Trophoblast cell (in vitro differentiated cells and primary cell): ENCODE results near the gene KRTAP10-2.

Source experiments
- DNase-seq, 2 donors: peaks; one replicate each; pipeline ENCODE4 v3.0.0-alpha.2; 2016
- H2AFZ ChIP-seq: 2 replicates; pipeline ENCODE4 v1.6.1; 2013; ENCODE audit warnings: low read length, moderate library complexity, mild to moderate bottlenecking; ENCODE audit not compliant: insufficient read depth, poor library complexity
- H2AK5ac ChIP-seq: 2 replicates; pipeline ENCODE4 v1.6.1; 2013; ENCODE audit warnings: mild to moderate bottlenecking, low read length
- H2BK120ac ChIP-seq: 2 replicates; pipeline ENCODE4 v1.6.1; 2013; ENCODE audit warnings: low read length, mild to moderate bottlenecking, moderate library complexity; ENCODE audit not compliant: insufficient read depth, poor library complexity
- H2BK12ac ChIP-seq: 2 replicates; pipeline ENCODE4 v1.6.1; 2013; ENCODE audit warnings: mild to moderate bottlenecking, low read length, moderate library complexity
- H2BK5ac ChIP-seq: 2 replicates; pipeline ENCODE4 v1.6.1; 2013; ENCODE audit warnings: low read length, low read depth, moderate library complexity, mild to moderate bottlenecking; ENCODE audit not compliant: poor library complexity
- H3K14ac ChIP-seq: 2 replicates; pipeline ENCODE4 v1.6.1; 2013; ENCODE audit warnings: mild to moderate bottlenecking, low read length
- H3K18ac ChIP-seq: 2 replicates; pipeline ENCODE4 v1.6.1; 2013; ENCODE audit warnings: mild to moderate bottlenecking, low read length
- H3K23ac ChIP-seq: 2 replicates; pipeline ENCODE4 v1.6.1; 2013; ENCODE audit warnings: low read length
- H3K27ac ChIP-seq: 2 replicates; pipeline ENCODE4 v1.5.1; 2013; ENCODE audit warnings: low read depth, mild to moderate bottlenecking, inconsistent platforms, low read length, moderate library complexity
- H3K27me3 ChIP-seq: 2 replicates; pipeline ENCODE4 v1.6.1; 2013; ENCODE audit warnings: inconsistent platforms, mild to moderate bottlenecking, low read length, moderate library complexity; ENCODE audit not compliant: insufficient read depth
- H3K36me3 ChIP-seq, 2 experiments: 1 replicate in 1 of 2; 2 replicates in 1 of 2; pipeline ENCODE4 v1.6.1; 2013; ENCODE audit warnings: low read length in 2 of 2, mild to moderate bottlenecking in 2 of 2, moderate library complexity in 1 of 2; ENCODE audit not compliant: insufficient read depth in 2 of 2, control insufficient read depth in 1 of 2
- H3K4ac ChIP-seq: 2 replicates; pipeline ENCODE4 v1.6.1; 2013; ENCODE audit warnings: low read depth, mild to moderate bottlenecking, low read length, moderate library complexity
- H3K4me1 ChIP-seq, 2 experiments: 1 replicate in 1 of 2; 2 replicates in 1 of 2; pipeline ENCODE4 v1.6.1; 2013; ENCODE audit warnings: low read length in 2 of 2, mild to moderate bottlenecking in 2 of 2, moderate library complexity in 1 of 2; ENCODE audit not compliant: insufficient read depth in 2 of 2, control insufficient read depth in 1 of 2
- H3K4me2 ChIP-seq: 2 replicates; pipeline ENCODE4 v1.6.1; 2013; ENCODE audit warnings: inconsistent platforms, mild to moderate bottlenecking, low read length, moderate library complexity
- H3K4me3 ChIP-seq: 2 replicates; pipeline ENCODE4 v1.5.1; 2013; ENCODE audit warnings: mild to moderate bottlenecking, low read depth, low read length, inconsistent platforms
- H3K79me1 ChIP-seq: one replicate; pipeline ENCODE4 v1.6.1; 2013; ENCODE audit warnings: low read length
- H3K79me2 ChIP-seq: 2 replicates; pipeline ENCODE4 v1.6.1; 2013; ENCODE audit warnings: low read length, mild to moderate bottlenecking; ENCODE audit not compliant: control insufficient read depth, insufficient read depth, poor library complexity
- H3K9ac ChIP-seq: 2 replicates; pipeline ENCODE4 v1.6.1; 2013; ENCODE audit warnings: mild to moderate bottlenecking, low read length
- H3K9me3 ChIP-seq: 2 replicates; pipeline ENCODE4 v1.6.1; 2013; ENCODE audit warnings: low read depth, mild to moderate bottlenecking, control low read depth, inconsistent platforms, low read length; ENCODE audit not compliant: insufficient read depth
- H4K12ac ChIP-seq: 2 replicates; pipeline ENCODE4 v1.6.1; 2013; ENCODE audit warnings: low read depth, mild to moderate bottlenecking, low read length, moderate library complexity
- H4K8ac ChIP-seq: 2 replicates; pipeline ENCODE4 v1.6.1; 2013; ENCODE audit warnings: low read depth, mild to moderate bottlenecking, low read length, moderate library complexity
- H4K91ac ChIP-seq: one replicate; pipeline ENCODE4 v1.6.1; 2013; ENCODE audit warnings: low read depth, mild to moderate bottlenecking, low read length, moderate library complexity
- WGBS: extraction: QIAGEN DNeasy Blood & Tissue Kit; methylation state at CpG from one replicate; pipeline ENCODE4 v1.1.7; 2013; ENCODE audit warnings: missing lambda C conversion rate; ENCODE audit not compliant: insufficient read length, insufficient coverage; ENCODE audit errors: extremely low coverage; 5-methylcytosine and 5-hydroxymethylcytosine counted together

The KRTAP10-2 gene

GRCh38 chr21:44568667-44569556, 17.6 kb upstream of the KRTAP10-2 start:
- H3K18ac ChIP-seq, result no peak overlapping the region
- no peak overlapping the region for H2BK12ac ChIP-seq
- H2AFZ ChIP-seq, result no peak overlapping the region
- H3K4me3 ChIP-seq, result no peak overlapping the region
- no peak overlapping the region for H4K8ac ChIP-seq
- no peak overlapping the region for H3K23ac ChIP-seq
- no peak overlapping the region for H3K27ac ChIP-seq
- no peak overlapping the region for H3K9ac ChIP-seq
- no peak overlapping the region for H4K91ac ChIP-seq
- peaks cover 11% of the 10 kb centered on the region for H3K9me3 ChIP-seq
- H3K4me1 ChIP-seq, result no peaks in the 10 kb centered on the region
- H3K14ac ChIP-seq, result no peak overlapping the region
- H3K79me1 ChIP-seq, result no peaks in the 10 kb centered on the region
- no peaks in the 10 kb centered on the region for H3K27me3 ChIP-seq
- no peak for DNase-seq
- no peak overlapping the region for H3K4ac ChIP-seq
- H4K12ac ChIP-seq, result no peak overlapping the region
- no peak overlapping the region for H2BK120ac ChIP-seq
- no peak overlapping the region for H2BK5ac ChIP-seq
- no peaks in the 10 kb centered on the region for H3K36me3 ChIP-seq
- no peak overlapping the region for H2AK5ac ChIP-seq
- H3K79me2 ChIP-seq, result no peaks in the 10 kb centered on the region
- WGBS, result no CpG with 5 or more reads among the region's 27 CpGs
- H3K4me2 ChIP-seq, result no peak overlapping the region

- Histone ChIP-seq H4K12ac (no peak overlapping the region), H3K79me2 (no peaks in the 10 kb centered on the region), H3K4me2 (no peak overlapping the region), H2AK5ac (no peak overlapping the region), H3K27me3 (no peaks in the 10 kb centered on the region), H3K9me3 (peaks cover 11% of the 10 kb centered on the region), H3K4me1 (no peaks in the 10 kb centered on the region), H3K9ac (no peak overlapping the region), H3K4me3 (no peak overlapping the region), H3K23ac (no peak overlapping the region), H3K18ac (no peak overlapping the region), H4K8ac (no peak overlapping the region), H3K4ac (no peak overlapping the region), H2BK12ac (no peak overlapping the region), H2BK5ac (no peak overlapping the region), H3K27ac (no peak overlapping the region), H4K91ac (no peak overlapping the region), H3K79me1 (no peaks in the 10 kb centered on the region), H2BK120ac (no peak overlapping the region), H2AFZ (no peak overlapping the region), H3K14ac (no peak overlapping the region), H3K36me3 (no peaks in the 10 kb centered on the region)
- no CpG with 5 or more reads among the region's 12 CpGs for WGBS
- no peak for DNase-seq
Observed at GRCh38 chr21:44568261-44568660, 17.0 kb upstream of the KRTAP10-2 start.

- Histone ChIP-seq H3K4me3 (no peak overlapping the region), H2AFZ (no peak overlapping the region), H4K8ac (no peak overlapping the region), H3K23ac (no peak overlapping the region), H3K36me3 (no peaks in the 10 kb centered on the region), H3K27ac (no peak overlapping the region), H3K14ac (no peak overlapping the region), H2AK5ac (no peak overlapping the region), H4K12ac (no peak overlapping the region), H3K9ac (no peak overlapping the region), H3K9me3 (peaks cover 11% of the 10 kb centered on the region), H3K18ac (no peak overlapping the region), H4K91ac (no peak overlapping the region), H3K4ac (no peak overlapping the region), H3K27me3 (no peaks in the 10 kb centered on the region), H2BK12ac (no peak overlapping the region), H3K4me2 (no peak overlapping the region), H3K79me1 (no peaks in the 10 kb centered on the region), H3K4me1 (no peaks in the 10 kb centered on the region), H2BK120ac (no peak overlapping the region), H3K79me2 (no peaks in the 10 kb centered on the region), H2BK5ac (no peak overlapping the region)
- no peak for DNase-seq
- no CpG with 5 or more reads among the region's 18 CpGs for WGBS
Observed at GRCh38 chr21:44567481-44568171, 16.3 kb upstream of the KRTAP10-2 start.

GRCh38 chr21:44566403-44566802, 15.1 kb upstream of the KRTAP10-2 start:
- Histone ChIP-seq H3K4me2 (no peak overlapping the region), H3K9me3 (peaks cover 2% of the 10 kb centered on the region), H4K8ac (no peak overlapping the region), H3K4me3 (no peak overlapping the region), H3K79me1 (no peaks in the 10 kb centered on the region), H3K14ac (no peak overlapping the region), H3K27me3 (no peaks in the 10 kb centered on the region), H3K36me3 (no peaks in the 10 kb centered on the region), H2AK5ac (no peak overlapping the region), H3K4ac (no peak overlapping the region), H3K4me1 (no peaks in the 10 kb centered on the region), H2BK5ac (no peak overlapping the region), H3K79me2 (no peaks in the 10 kb centered on the region), H4K91ac (no peak overlapping the region), H3K18ac (no peak overlapping the region), H3K27ac (no peak overlapping the region), H3K9ac (no peak overlapping the region), H2BK12ac (no peak overlapping the region), H3K23ac (no peak overlapping the region), H2BK120ac (no peak overlapping the region), H2AFZ (no peak overlapping the region), H4K12ac (no peak overlapping the region)
- WGBS, result no CpG with 5 or more reads among the region's 1 CpG
- DNase-seq, result peak in 1 of 2 donors; percentile 7
